Heart right ventricle (tissue), 16 donors: ENCODE data around the gene STC2. TPM values are rescaled to one million over a fixed set of nuclear protein-coding genes. Genes with fewer than 3 reads are reported as not detected.
A peak's percentile ranks its signal among the peaks of the same experiment; 100 is the strongest.

Experiments used
- ATAC-seq, 8 donors: fragments of 200-7000 bp; cut with Tn5 transposase; one replicate each; pipeline ENCODE4 v1.9.1; 2020; ENCODE audit warnings: mild to moderate bottlenecking in 8 of 8, moderate library complexity in 8 of 8, moderate number of reproducible peaks in 1 of 8
- DNase-seq, 2 donors: peaks; one replicate each; pipeline ENCODE4 v3.0.0-alpha.2; 2020
- H3K27ac ChIP-seq, 10 donors: fragments of 200-600 bp; sonication (generic) in 2 of 10; one replicate each; pipeline versions ENCODE4 v1.5.0 to v1.8.0; 2020 to 2022; ENCODE audit warnings: mild to moderate bottlenecking in 3 of 10
- H3K27me3 ChIP-seq, 7 donors: fragments of 200-600 bp; one replicate each; pipeline ENCODE4 v1.8.0; 2021 to 2022; ENCODE audit warnings: mild to moderate bottlenecking in 2 of 7
- H3K36me3 ChIP-seq, 9 donors: fragments of 200-600 bp; sonication (generic) in 1 of 9; one replicate each; pipeline versions ENCODE4 v1.5.0 to v1.8.0; 2020 to 2022; ENCODE audit warnings: mild to moderate bottlenecking in 2 of 9
- H3K4me1 ChIP-seq, 9 donors: fragments of 200-600 bp; sonication (generic) in 1 of 9; one replicate each; pipeline versions ENCODE4 v1.5.0 to v1.8.0; 2020 to 2022; ENCODE audit warnings: mild to moderate bottlenecking in 4 of 9
- H3K4me3 ChIP-seq, 10 donors: fragments of 200-600 bp; sonication (generic) in 2 of 10; one replicate each; pipeline versions ENCODE4 v1.5.0 to v1.8.0; 2020 to 2022; ENCODE audit warnings: mild to moderate bottlenecking in 7 of 10, moderate library complexity in 2 of 10
- H3K9me3 ChIP-seq, 11 donors: fragments of 200-600 bp in 10 of 11; sonication (generic) in 2 of 11; one replicate each; pipeline versions ENCODE4 v1.5.0 to v1.8.0; 2013 to 2022; ENCODE audit warnings: mild to moderate bottlenecking in 2 of 11, control low read depth in 1 of 11, moderate library complexity in 1 of 11
- CTCF ChIP-seq, 9 donors: fragments of 200-600 bp; sonication (generic) in 2 of 9; IDR thresholded peaks; one replicate each; pipeline versions ENCODE4 v1.5.0 to v1.8.0; 2021 to 2022; ENCODE audit warnings: antibody characterized with exemption in 9 of 9, mild to moderate bottlenecking in 5 of 9, moderate library complexity in 1 of 9
- WGBS, 2 donors: extraction: QIAGEN DNeasy Blood & Tissue Kit; methylation state at CpG; one replicate each; pipeline ENCODE4 v1.1.7; 2013; ENCODE audit warnings: inconsistent platforms in 1 of 2; 5-methylcytosine and 5-hydroxymethylcytosine counted together
- intact Hi-C, 10 donors: fragments of 100-400 bp; cut with DNase I; formaldehyde crosslinking; loops; one replicate each; pipeline versions ENCODE4 v1.11.1 to v1.14.2; 2022
- polyA plus RNA-seq, 2 donors: library from polyadenylated mRNA; stranded (reverse); fragments of 200-250 nt; gene quantifications; one replicate each; pipeline ENCODE4 v1.2.3, GENCODE V29; 2013
- total RNA-seq, 10 donors: library from RNA; stranded (reverse); fragmentation: NEBNext Ultra II Directional in 3 of 10; extraction: Animal tissue kit (Norgen Biotek cat#: 25700) in 3 of 10; gene quantifications; one replicate each; pipeline versions ENCODE4 v1.2.1 to v1.2.4, GENCODE V29; 2021 to 2023
- donor health status: Arrhythmogenic right ventricular cardiomyopathy.
- donor health status: ischemic (EF 13 %, LVEDD 7.1; RV severe dilation, severe dysfunction).
- donor health status: healthy with polysubstance abuse.
- donor health status: DM: no; HTN: yes; CAD: no.
- donor health status: DM: no; HTN: no; CAD: no.
- donor health status: ischemic (EF 25% LVEDD 6.9; RV normal size, moderate dysfunction).
- donor health status: ischemic (EF 25% LVEDD 5.7; RV mildly dilated, moderate dysfunction).
- donor health status: healthy.
- donor health status: DM: yes; HTN: yes; CAD: no.
- donor health status: Ischemic cardiomyopathy.
- donor health status: ischemic (EF 35%, LVEDD 5.7; RV mildly dilated, moderate dysfunction).
- donor health status: nonischemic (EF 11% LVEDD 7.7; RV severe dilation, severe dysfunction).
- donor health status: DM: yes; HTN: yes; CAD: no.
- donor health status: PGD.
- donor health status: ischemic (EF 29% LVEDD 5.4; RV normal size, mild dysfunction).
- donor health status: nonischemic (EF 23%, LVEDD 6.1; RV moderate dilation, normal function).

Gene STC2
- total and polyA plus RNA-seq, 12 donors: 3.7 to 26.9 (median 6.2) TPM

- H3K27ac ChIP-seq: no peak overlapping the region
- intact Hi-C loops: no loop called here
- DNase-seq (no peak), ATAC-seq (no peak)
- peaks cover 0 to 19% (median 15%) of the 10 kb centered on the region in 9 donors for H3K4me1 ChIP-seq
- peaks cover 0 to 11% (median 4%) of the 10 kb centered on the region in 11 donors for H3K9me3 ChIP-seq
- H3K27me3 ChIP-seq: no peaks in the 10 kb centered on the region
- no peak overlapping the region for H3K4me3 ChIP-seq
- TF ChIP-seq CTCF (IDR thresholded peaks at IDR 0.05): no peak
- 90 to 92% methylated on average over 3 of the region's 3 CpGs for WGBS, 2 donors
- no peaks in the 10 kb centered on the region for H3K36me3 ChIP-seq
Observed at GRCh38 chr5:173307695-173308094, 20.5 kb downstream of the STC2 start.

- no peak for TF ChIP-seq CTCF (IDR thresholded peaks at IDR 0.05)
- WGBS, 2 donors: 51 to 61% methylated on average over 3 of the region's 3 CpGs
- Histone ChIP-seq H3K4me1 (peaks cover 3 to 26% (median 16%) of the 10 kb centered on the region in 9 donors), H3K36me3 (no peaks in the 10 kb centered on the region), H3K4me3 (no peak overlapping the region), H3K27me3 (no peaks in the 10 kb centered on the region), H3K27ac (no peak overlapping the region), H3K9me3 (peaks cover 0 to 11% (median 4%) of the 10 kb centered on the region in 11 donors)
- DNase-seq (no peak), ATAC-seq (no peak)
- intact Hi-C loops: no loop called here
Observed at GRCh38 chr5:173306695-173307094, 21.5 kb downstream of the STC2 start.

- Histone ChIP-seq H3K9me3 (peaks cover 0 to 11% (median 4%) of the 10 kb centered on the region in 11 donors), H3K27me3 (no peaks in the 10 kb centered on the region), H3K27ac (no peak overlapping the region), H3K4me1 (peaks cover 0 to 10% (median 3%) of the 10 kb centered on the region in 9 donors), H3K36me3 (no peaks in the 10 kb centered on the region), H3K4me3 (no peak overlapping the region)
- intact Hi-C loops: no loop called here
- WGBS, 2 donors: 85 to 86% methylated on average over 10 of the region's 10 CpGs
- TF ChIP-seq CTCF (IDR thresholded peaks at IDR 0.05): no peak
- no peak for DNase-seq
- ATAC-seq: no peak
Observed at GRCh38 chr5:173304591-173304988, 23.6 kb downstream of the STC2 start.

- intact Hi-C loops: no loop called here
- H3K27me3 ChIP-seq: no peaks in the 10 kb centered on the region
- no peaks in the 10 kb centered on the region for H3K36me3 ChIP-seq
- DNase-seq (no peak), ATAC-seq (peak in 3 of 8 donors; percentile 23 to 68 (median 42))
- TF ChIP-seq CTCF (IDR thresholded peaks at IDR 0.05): no peak
- no peak overlapping the region for H3K4me3 ChIP-seq
- H3K4me1 ChIP-seq: peaks cover 0 to 10% (median 3%) of the 10 kb centered on the region in 9 donors
- H3K9me3 ChIP-seq: peaks cover 0 to 11% (median 4%) of the 10 kb centered on the region in 11 donors
- 76 to 79% methylated on average over 13 of the region's 13 CpGs for WGBS, 2 donors
- no peak overlapping the region for H3K27ac ChIP-seq
Observed at GRCh38 chr5:173303878-173304590, 24.2 kb downstream of the STC2 start.
